Measurements from ENCODE around the gene AMZ1.

DNA sequence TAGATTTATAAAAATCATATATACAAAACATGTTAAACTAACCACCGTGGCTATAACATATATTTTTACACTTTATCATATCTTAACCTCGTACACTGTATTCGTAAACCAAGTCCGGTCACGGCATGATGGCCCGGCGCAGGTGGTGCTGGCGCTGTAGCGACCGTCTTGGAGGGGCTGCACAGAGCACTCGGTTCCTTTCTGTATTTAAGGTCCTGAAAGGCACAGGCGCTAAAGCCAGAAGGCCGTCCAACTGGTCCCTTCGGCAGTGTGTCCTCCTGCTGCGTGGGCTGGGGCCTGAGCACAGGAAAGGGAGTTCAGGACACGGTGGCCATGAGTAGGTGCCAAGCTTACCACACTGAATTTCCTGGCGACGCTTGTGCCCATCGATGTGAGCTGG is 33.8 kb downstream of the AMZ1 start:
- TF ChIP-seq, protein P1, sequence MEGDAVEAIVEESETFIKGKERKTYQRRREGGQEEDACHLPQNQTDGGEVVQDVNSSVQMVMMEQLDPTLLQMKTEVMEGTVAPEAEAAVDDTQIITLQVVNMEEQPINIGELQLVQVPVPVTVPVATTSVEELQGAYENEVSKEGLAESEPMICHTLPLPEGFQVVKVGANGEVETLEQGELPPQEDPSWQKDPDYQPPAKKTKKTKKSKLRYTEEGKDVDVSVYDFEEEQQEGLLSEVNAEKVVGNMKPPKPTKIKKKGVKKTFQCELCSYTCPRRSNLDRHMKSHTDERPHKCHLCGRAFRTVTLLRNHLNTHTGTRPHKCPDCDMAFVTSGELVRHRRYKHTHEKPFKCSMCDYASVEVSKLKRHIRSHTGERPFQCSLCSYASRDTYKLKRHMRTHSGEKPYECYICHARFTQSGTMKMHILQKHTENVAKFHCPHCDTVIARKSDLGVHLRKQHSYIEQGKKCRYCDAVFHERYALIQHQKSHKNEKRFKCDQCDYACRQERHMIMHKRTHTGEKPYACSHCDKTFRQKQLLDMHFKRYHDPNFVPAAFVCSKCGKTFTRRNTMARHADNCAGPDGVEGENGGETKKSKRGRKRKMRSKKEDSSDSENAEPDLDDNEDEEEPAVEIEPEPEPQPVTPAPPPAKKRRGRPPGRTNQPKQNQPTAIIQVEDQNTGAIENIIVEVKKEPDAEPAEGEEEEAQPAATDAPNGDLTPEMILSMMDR (conservative IDR thresholded peaks at IDR 0.05 in 1 of 2, IDR thresholded peaks at IDR 0.05 in 1 of 2; ENCODE audit: low read depth in 1 of 2, low read length in 2 of 2), result no peak
- TF ChIP-seq EZH2 (IDR thresholded peaks at IDR 0.05; ENCODE audit: low read length, missing control alignments), result no peak
